K562 (cell line): ENCODE results near the gene RPS10. TPM values are rescaled to one million over a fixed set of nuclear protein-coding genes. Genes with fewer than 3 reads are reported as not detected.

Experiments
- ATAC-seq: fragments of 200-7000 bp; cut with Tn5 transposase; 3 replicates; pipeline ENCODE4 v1.9.1; 2020; ENCODE audit warnings: moderate library complexity
- BruUV-seq: library from RNA; stranded (reverse); fragments of 400-500 nt; replicated peaks from 2 replicates; lab custom pipeline; 2021; lab: Mats Ljungman, UMichigan
- CTCF ChIA-PET: fragments of 300-600 bp; formaldehyde crosslinking; extraction: SDS; loops from one replicate; lab custom pipeline; 2021; ENCODE audit warnings: low intra/inter-chr PET ratio; lab: Yijun Ruan, JAX
- POLR2A ChIA-PET: fragments of 300-600, 350-650 bp; sonication (Branson Sonifier 250); formaldehyde crosslinking; extraction: SDS; loops from one replicate; lab custom pipeline; 2021; ENCODE audit warnings: antibody characterized with exemption, inconsistent platforms; lab: Yijun Ruan, JAX
- DNase-seq, 4 experiments: peaks; one replicate each; pipeline versions ENCODE4 v3.0.0 to v3.0.0-alpha.2; 2011 to 2018; ENCODE audit warnings: low spot score in 3 of 4, mixed read lengths in 3 of 4; ENCODE audit errors: extremely low read depth in 1 of 4
- FAIRE-seq: peaks from 2 replicates; lab custom pipeline; 2011; peaks lifted over from hg19 to GRCh38; lab: Jason Lieb, UNC
- H2AFZ ChIP-seq: 2 replicates; pipeline ENCODE4 v1.6.0; 2011; ENCODE audit warnings: low read depth, low read length, control low read depth, inconsistent platforms
- H3K27ac ChIP-seq: fragments of 200-600 bp; 3 replicates; pipeline ENCODE4 v1.8.0; 2011; ENCODE audit warnings: low read depth, mild to moderate bottlenecking, control low read depth, inconsistent platforms, low read length, moderate library complexity, mixed read lengths; ENCODE audit errors: extremely low read depth
- H3K27me3 ChIP-seq, 2 experiments: fragments of 300-600 bp in 1 of 2; 2 replicates in 1 of 2; 3 replicates in 1 of 2; pipeline versions ENCODE4 v1.6.0 to v1.8.0; 2011; ENCODE audit warnings: inconsistent platforms in 2 of 2, low read length in 2 of 2, mild to moderate bottlenecking in 1 of 2, mixed read lengths in 1 of 2, moderate library complexity in 1 of 2; ENCODE audit not compliant: control insufficient read depth in 2 of 2, insufficient read depth in 2 of 2
- H3K36me3 ChIP-seq: fragments of 300-600 bp; 3 replicates; pipeline ENCODE4 v1.8.0; 2011; ENCODE audit warnings: mild to moderate bottlenecking, low read length, inconsistent platforms; ENCODE audit not compliant: control insufficient read depth, insufficient read depth
- H3K4me1 ChIP-seq, 2 experiments: fragments of 200-600 bp in 1 of 2; replicated peaks in 1 of 2; 2 replicates in 1 of 2; 3 replicates in 1 of 2; pipeline versions ENCODE4 v1.5.1 to v1.8.0; 2011; ENCODE audit warnings: inconsistent platforms in 2 of 2, low read length in 2 of 2, mild to moderate bottlenecking in 1 of 2, mixed read lengths in 1 of 2, moderate library complexity in 1 of 2; ENCODE audit not compliant: control insufficient read depth in 2 of 2, insufficient read depth in 2 of 2
- H3K4me2 ChIP-seq: 2 replicates; pipeline ENCODE4 v1.6.1; 2011; ENCODE audit warnings: low read length, control low read depth, inconsistent platforms, mixed read lengths; ENCODE audit not compliant: insufficient read depth
- H3K4me3 ChIP-seq: fragments of 200-600 bp; sonication (generic), shearing (Covaris generic); 2 replicates; pipeline ENCODE4 v1.5.1; 2016; ENCODE audit warnings: control low read depth, inconsistent platforms
- H3K79me2 ChIP-seq: fragments of 200-600 bp; 3 replicates; pipeline ENCODE4 v1.8.0; 2011; ENCODE audit warnings: low read length, inconsistent platforms; ENCODE audit not compliant: control insufficient read depth, insufficient read depth
- H3K9ac ChIP-seq, 2 experiments: 2 replicates each; pipeline versions ENCODE4 v1.6.0 to v1.6.1; 2011; ENCODE audit warnings: low read depth in 2 of 2, low read length in 2 of 2, control low read depth in 1 of 2, inconsistent platforms in 1 of 2, mild to moderate bottlenecking in 1 of 2, mixed read lengths in 1 of 2; ENCODE audit not compliant: insufficient read depth in 1 of 2
- H3K9me1 ChIP-seq: one replicate; pipeline ENCODE4 v1.6.0; 2011; ENCODE audit warnings: inconsistent platforms, mild to moderate bottlenecking, low read length, moderate library complexity; ENCODE audit not compliant: control insufficient read depth, insufficient read depth
- H3K9me3 ChIP-seq: replicated peaks from 2 replicates; pipeline ENCODE4 v1.5.1; 2011; ENCODE audit warnings: low read depth, low read length, inconsistent platforms; ENCODE audit not compliant: control insufficient read depth, insufficient read depth
- H4K20me1 ChIP-seq: replicated peaks from 2 replicates; pipeline ENCODE4 v1.6.1; 2011; ENCODE audit warnings: low read length, inconsistent platforms, mixed read lengths; ENCODE audit not compliant: control insufficient read depth, insufficient read depth
- ADNP ChIP-seq: fragments of 200-800 bp; sonication (Bioruptor generic); IDR thresholded peaks from 2 replicates; pipeline ENCODE4 v1.6.1; 2016; ENCODE audit warnings: missing genetic modification characterization, missing compliant biosample characterization
- BHLHE40 ChIP-seq: IDR thresholded peaks from 2 replicates; pipeline ENCODE4 v1.6.1; 2011; ENCODE audit warnings: low read length, improper control_type of control experiment
- C11orf30 ChIP-seq: fragments of 450-650 bp; IDR thresholded peaks from 2 replicates; pipeline ENCODE4 v1.6.1; 2016; ENCODE audit warnings: low read depth, mild to moderate bottlenecking
- HDAC3 ChIP-seq: fragments of 450-650 bp; IDR thresholded peaks from 2 replicates; pipeline ENCODE4 v1.6.1; 2018; ENCODE audit warnings: borderline replicate concordance, mild to moderate bottlenecking, moderate library complexity; ENCODE audit not compliant: partially characterized antibody
- KAT2B ChIP-seq: IDR thresholded peaks from one replicate; pipeline ENCODE4 v1.6.1; 2012; ENCODE audit warnings: low read depth, mild to moderate bottlenecking, control low read depth, inconsistent platforms, low read length, moderate library complexity
- L3MBTL2 ChIP-seq: fragments of 450-650 bp; IDR thresholded peaks from 2 replicates; pipeline ENCODE4 v1.6.1; 2016; ENCODE audit warnings: mild to moderate bottlenecking, moderate library complexity
- MYC ChIP-seq, 2 experiments: fragments of 250-450 bp in 1 of 2; sonication (Bioruptor Pico) in 1 of 2; IDR thresholded peaks; 2 replicates each; pipeline versions ENCODE4 v1.5.1 to v1.6.1; 2012 to 2021; ENCODE audit warnings: low read depth in 2 of 2, borderline replicate concordance in 1 of 2, improper control_type of control experiment in 1 of 2, low read length in 1 of 2, mild to moderate bottlenecking in 1 of 2, moderate library complexity in 1 of 2
- POLR2A ChIP-seq: fragments of 450-650 bp; conservative IDR thresholded peaks from 2 replicates; pipeline ENCODE4 v1.6.1; 2016
- RAD51 ChIP-seq: fragments of 450-650 bp; IDR thresholded peaks from 2 replicates; pipeline ENCODE4 v1.7.1; 2016; ENCODE audit warnings: low read depth, mild to moderate bottlenecking, borderline replicate concordance
- SRSF3 ChIP-seq: fragments of 200-400 bp; formaldehyde crosslinking; IDR thresholded peaks from 2 replicates; pipeline ENCODE4 v1.6.1; 2016; ENCODE audit warnings: mild to moderate bottlenecking, low read length, moderate library complexity; ENCODE audit not compliant: insufficient read depth
- USF1 ChIP-seq: sonication (generic); formaldehyde crosslinking; IDR thresholded peaks from 2 replicates; pipeline ENCODE4 v1.9.0; 2022; ENCODE audit warnings: mild to moderate bottlenecking, missing genetic modification reagents
- USF2 ChIP-seq: sonication (generic); formaldehyde crosslinking; IDR thresholded peaks from 2 replicates; pipeline ENCODE4 v1.5.0; 2020; ENCODE audit warnings: missing genetic modification reagents
- ZBTB49 ChIP-seq: sonication (generic); formaldehyde crosslinking; IDR thresholded peaks from 2 replicates; pipeline ENCODE4 v1.8.0; 2022; ENCODE audit warnings: missing genetic modification reagents, mild to moderate bottlenecking, borderline replicate concordance
- ZHX1 ChIP-seq: fragments of 150-350 bp; conservative IDR thresholded peaks from 2 replicates; pipeline ENCODE4 v1.6.1; 2014; ENCODE audit warnings: low read length
- ZNF143 ChIP-seq: sonication (generic); formaldehyde crosslinking; IDR thresholded peaks from 2 replicates; pipeline ENCODE4 v1.9.0; 2022; ENCODE audit warnings: mild to moderate bottlenecking, missing genetic modification reagents
- WGBS: fragments of 100-300 bp; shearing (Covaris generic); methylation state at CpG from one replicate; pipeline ENCODE4 v1.1.6; 2016; ENCODE audit warnings: low coverage, mixed read lengths; ENCODE audit not compliant: insufficient coverage; ENCODE audit errors: missing lambda C conversion rate; 5-methylcytosine and 5-hydroxymethylcytosine counted together
- in situ Hi-C: fragments of 300-500 bp; cut with MboI; formaldehyde crosslinking; loops from 4 replicates; pipeline ENCODE4 v1.15.0; 2018; ENCODE audit warnings: inconsistent platforms, mixed read lengths
- intact Hi-C: fragments of 100-400 bp; cut with micrococcal nuclease; formaldehyde crosslinking; loops from 2 replicates; pipeline ENCODE4 v1.14.2; 2022
- polyA plus RNA-seq, 8 experiments: library from polyadenylated mRNA; depleted of rRNA in 4 of 8; stranded (reverse) in 5 of 8; unstranded in 3 of 8; fragments of >200 nt; fragmentation: Nextera tagmentation in 2 of 8; fragmentation: Illumina TruSeq in 1 of 8; extraction: Ambion mirVana in 2 of 8; extraction: Trizol in 1 of 8; gene quantifications; 2 replicates each; pipeline versions ENCODE4 v1.2.1 to v1.2.3, GENCODE V29; 2011 to 2014; ENCODE audit warnings: inconsistent platforms in 1 of 8, missing spikeins in 1 of 8
- total RNA-seq, 7 experiments: library from RNA; depleted of rRNA in 6 of 7; stranded (reverse); fragments of >200 nt in 6 of 7; fragmentation: Illumina TruSeq in 2 of 7; extraction: Trizol in 2 of 7; gene quantifications; 2 replicates each; pipeline versions ENCODE4 v1.2.1 to v1.2.3, GENCODE V29; 2011 to 2021; ENCODE audit warnings: low replicate concordance in 1 of 7

The RPS10 gene
- total and polyA plus RNA-seq, 9 of the 15 experiments (the other 6 are each of a cell fraction or from before 2014, with no cell fraction given), result 2,680 to 5,251 (median 3,876) TPM

- TF ChIP-seq ZNF143 (CRISPR knock-in tag), result no peak
- no peak for TF ChIP-seq SRSF3
Observed at GRCh38 chr6:34473967-34474366, 48.1 kb upstream of the RPS10 start (continued).

GRCh38 chr6:34472425-34472824, 46.6 kb upstream of the RPS10 start:
- Histone ChIP-seq H3K27ac (no peak overlapping the region), H3K9ac (no peak overlapping the region), H3K9me3 (no peaks in the 10 kb centered on the region), H3K27me3 (no peaks in the 10 kb centered on the region; a peak in 1 of 5 replicates), H3K79me2 (no peaks in the 10 kb centered on the region), H4K20me1 (no peaks in the 10 kb centered on the region), H3K4me3 (no peak overlapping the region), H3K9me1 (no peaks in the 10 kb centered on the region), H2AFZ (no peak overlapping the region), H3K36me3 (no peaks in the 10 kb centered on the region), H3K4me2 (no peak overlapping the region), H3K4me1 (peaks cover 0 to 4% of the 10 kb centered on the region in 2 experiments; a peak in 4 of 5 replicates)
- ChIA-PET POLR2A (no interaction called here), CTCF (no interaction called here)
- 46% methylated on average over 5 of the region's 5 CpGs for WGBS
- BruUV-seq, result no TSS peak
- DNase-seq (no peak), ATAC-seq (no peak), FAIRE-seq (peak; percentile 65)
- intact Hi-C loops, result no loop called here
- in situ Hi-C loops, result loop anchor here (25.0 kb wide), 1 partner anchor 665 kb away; the partner anchor contains the start of gene TCP11
- TF ChIP-seq USF1 (peak; percentile 61), USF2 (peak; percentile 65), POLR2A (no peak), ZBTB49 (CRISPR knock-in tag) (no peak), MYC (IDR thresholded peaks at IDR 0.05; ENCODE audit: low read depth, low read length) (peak; percentile 53; the same call in 1 of the 2 replicates), MYC (CRISPR knock-in tag; IDR thresholded peaks at IDR 0.05; ENCODE audit: borderline replicate concordance, low read depth) (no peak), BHLHE40 (peak; percentile 77), KAT2B (no peak), ZHX1 (no peak), ADNP (0 out of 2 replicates have a peak, but pooled peaks have one; percentile 13), C11orf30 (no peak), L3MBTL2 (peak; percentile 75), HDAC3 (no peak), RAD51 (0 out of 2 replicates have a peak, but pooled peaks have one; percentile 12)
